Subcutaneous abdominal adipose tissue (tissue), 5 donors: ENCODE data around the gene TMEM86B.

Source experiments
- H3K27ac ChIP-seq: one replicate; pipeline ENCODE4 v1.7.0; 2013; ENCODE audit warnings: low read depth, mild to moderate bottlenecking, inconsistent platforms, low read length, moderate library complexity
- H3K27me3 ChIP-seq, 5 donors: one replicate each; pipeline ENCODE4 v1.7.0; 2013; ENCODE audit warnings: low read length in 5 of 5, inconsistent platforms in 1 of 5; ENCODE audit not compliant: control insufficient read depth in 5 of 5, insufficient read depth in 4 of 5
- H3K36me3 ChIP-seq, 5 donors: one replicate each; pipeline ENCODE4 v1.7.0; 2013; ENCODE audit warnings: low read length in 5 of 5; ENCODE audit not compliant: control insufficient read depth in 5 of 5, insufficient read depth in 5 of 5
- H3K4me1 ChIP-seq, 5 donors: one replicate each; pipeline ENCODE4 v1.7.0; 2013; ENCODE audit warnings: low read length in 5 of 5, mild to moderate bottlenecking in 3 of 5, moderate library complexity in 1 of 5; ENCODE audit not compliant: control insufficient read depth in 5 of 5, insufficient read depth in 5 of 5
- H3K4me3 ChIP-seq, 5 donors: one replicate each; pipeline ENCODE4 v1.7.0; 2013; ENCODE audit warnings: low read length in 5 of 5, low read depth in 1 of 5
- H3K9ac ChIP-seq, 5 donors: one replicate each; pipeline ENCODE4 v1.7.0; 2013; ENCODE audit warnings: low read length in 5 of 5, mild to moderate bottlenecking in 4 of 5, moderate library complexity in 3 of 5
- H3K9me3 ChIP-seq, 5 donors: one replicate each; pipeline ENCODE4 v1.7.0; 2013; ENCODE audit warnings: low read length in 5 of 5; ENCODE audit not compliant: control insufficient read depth in 5 of 5
- donor health status: healthy.
- donor health status: healthy.
- donor health status: healthy.
- donor health status: healthy.
- donor health status: healthy.

Gene TMEM86B

GRCh38 chr19:55179606-55180484 is 48.7 kb downstream of the TMEM86B start, which contains the start of gene SYT5:
Gene SYT5 (minus strand): TSS chr19:55180289. CDS start chr19:55179041, 1,248 bp downstream.
- no peak within 1 kb of the TSS for H3K27ac ChIP-seq
- H3K4me3 ChIP-seq = peak within 1 kb of the TSS in 4 of 5 donors; percentile 22 to 55 (median 40)
- no peak within 1 kb of the TSS for H3K9ac ChIP-seq
- H3K36me3 ChIP-seq = no peaks in the 10 kb centered on the region
- H3K9me3 ChIP-seq = peaks cover 0 to 3% (median 0%) of the 10 kb centered on the region in 5 donors
- peaks cover 46 to 75% (median 66%) of the 10 kb centered on the region in 5 donors for H3K27me3 ChIP-seq
- peaks cover 0 to 11% (median 10%) of the 10 kb centered on the region in 5 donors for H3K4me1 ChIP-seq

DNA sequence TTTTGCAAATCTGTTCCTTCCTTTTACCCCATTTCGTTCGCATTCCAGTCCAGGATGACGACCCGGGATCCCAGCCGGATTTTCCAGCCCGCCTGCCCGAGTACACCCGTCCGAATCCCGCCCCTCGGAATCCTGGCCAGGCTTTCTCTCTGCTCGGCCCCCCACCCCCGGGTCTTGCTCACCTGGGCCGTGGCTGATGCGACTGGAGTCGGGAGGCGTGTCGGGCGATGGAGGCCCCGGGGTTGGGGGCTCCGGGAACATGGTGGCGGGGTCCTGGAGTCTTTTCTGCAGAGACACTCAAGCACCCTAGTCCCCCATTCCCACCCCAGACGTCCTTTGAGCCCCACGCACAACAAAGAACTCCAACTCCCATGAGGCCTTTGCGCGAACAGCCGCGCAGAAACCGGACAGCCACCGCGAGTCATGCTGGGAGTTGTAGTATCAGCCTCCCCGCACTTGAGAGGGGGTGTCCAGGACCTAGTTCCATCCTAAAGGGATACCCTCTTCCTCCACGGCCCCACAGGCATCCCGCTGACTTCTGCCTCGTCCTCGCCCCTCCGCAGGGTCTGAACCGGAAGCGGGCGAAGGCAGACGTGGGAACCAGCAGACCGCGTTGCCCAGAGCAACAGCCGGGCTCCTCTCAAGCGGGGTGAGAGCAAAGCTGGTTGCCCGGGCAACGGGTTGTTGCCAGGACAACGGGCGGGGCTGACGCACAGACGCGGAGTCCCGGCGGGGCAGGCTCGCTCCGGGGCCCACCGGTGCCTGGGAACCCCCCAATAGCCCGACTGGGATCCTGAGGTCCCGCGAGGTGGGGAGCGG is 49.6 kb downstream of the TMEM86B start:
- H3K27me3 ChIP-seq = peaks cover 54 to 83% (median 75%) of the 10 kb centered on the region in 5 donors
- H3K36me3 ChIP-seq = no peaks in the 10 kb centered on the region
- H3K9ac ChIP-seq = no peak overlapping the region
- H3K9me3 ChIP-seq = peaks cover 0 to 3% (median 0%) of the 10 kb centered on the region in 5 donors
- H3K4me3 ChIP-seq = peak overlapping the region in 4 of 5 donors; percentile 22 to 55 (median 40)
- H3K27ac ChIP-seq = no peak overlapping the region
- H3K4me1 ChIP-seq = peaks cover 0 to 11% (median 10%) of the 10 kb centered on the region in 5 donors
